ENCODE measurements around the gene DDX27.

DNA sequence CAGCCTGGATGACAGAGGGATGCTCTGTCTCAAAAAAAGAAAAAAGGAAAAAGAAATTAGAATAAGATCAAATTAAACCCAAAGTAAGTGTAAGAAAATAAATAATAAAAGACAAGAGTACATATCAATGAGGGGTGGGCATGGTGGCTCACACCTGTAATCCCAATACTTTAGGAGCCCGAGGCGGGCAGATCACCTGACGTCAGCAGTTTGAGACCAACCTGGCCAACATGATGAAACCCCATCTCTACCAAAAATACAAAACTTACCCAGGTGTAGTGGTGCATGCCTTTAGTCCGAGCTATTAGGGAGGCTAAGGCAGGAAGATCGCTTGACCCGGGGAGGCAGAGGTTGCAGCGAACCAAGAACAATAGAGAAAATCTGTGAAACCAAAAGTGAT is 16.2 kb upstream of the DDX27 start:
- TF ChIP-seq PTBP1 (IDR thresholded peaks at IDR 0.05; ENCODE audit: low read depth, low read length) (no peak), EZH2 (IDR thresholded peaks at IDR 0.05; ENCODE audit: borderline replicate concordance, low read depth, low read length) (no peak), ZNF146 (CRISPR knock-in tag; IDR thresholded peaks at IDR 0.05; ENCODE audit: unreplicated experiment) (no peak), POLR2A (conservative IDR thresholded peaks at IDR 0.05) (no peak), NBN (IDR thresholded peaks at IDR 0.05; ENCODE audit: low read depth) (no peak), TBP (optimal IDR thresholded peaks at IDR 0.05; ENCODE audit: low read depth, low read length) (no peak), KAT7 (CRISPR knock-in tag; IDR thresholded peaks at IDR 0.05; ENCODE audit: borderline replicate concordance) (no peak), ZNF699 (CRISPR knock-in tag; IDR thresholded peaks at IDR 0.05; ENCODE audit: insufficient replicate concordance) (no peak), HNRNPL (IDR thresholded peaks at IDR 0.05; ENCODE audit: low read depth, low read length) (no peak), HMGN3 (IDR thresholded peaks at IDR 0.05; ENCODE audit: borderline replicate concordance, extremely low read depth, insufficient read length, low read depth, low read length) (no peak), EGR1 (conservative IDR thresholded peaks at IDR 0.05) (no peak), MAFK (IDR thresholded peaks at IDR 0.05; ENCODE audit: low read length) (peak; percentile 28; the same call in 1 of the 2 replicates), YY1 (IDR thresholded peaks at IDR 0.05; ENCODE audit: borderline replicate concordance in 1 of 3, control insufficient read depth in 1 of 3, extremely low read depth in 1 of 3, insufficient read depth in 3 of 3, insufficient read length in 1 of 3, insufficient replicate concordance in 2 of 3, low read depth in 1 of 3, low read length in 2 of 3) (no peak)
- TF ChIP-seq, protein P1, sequence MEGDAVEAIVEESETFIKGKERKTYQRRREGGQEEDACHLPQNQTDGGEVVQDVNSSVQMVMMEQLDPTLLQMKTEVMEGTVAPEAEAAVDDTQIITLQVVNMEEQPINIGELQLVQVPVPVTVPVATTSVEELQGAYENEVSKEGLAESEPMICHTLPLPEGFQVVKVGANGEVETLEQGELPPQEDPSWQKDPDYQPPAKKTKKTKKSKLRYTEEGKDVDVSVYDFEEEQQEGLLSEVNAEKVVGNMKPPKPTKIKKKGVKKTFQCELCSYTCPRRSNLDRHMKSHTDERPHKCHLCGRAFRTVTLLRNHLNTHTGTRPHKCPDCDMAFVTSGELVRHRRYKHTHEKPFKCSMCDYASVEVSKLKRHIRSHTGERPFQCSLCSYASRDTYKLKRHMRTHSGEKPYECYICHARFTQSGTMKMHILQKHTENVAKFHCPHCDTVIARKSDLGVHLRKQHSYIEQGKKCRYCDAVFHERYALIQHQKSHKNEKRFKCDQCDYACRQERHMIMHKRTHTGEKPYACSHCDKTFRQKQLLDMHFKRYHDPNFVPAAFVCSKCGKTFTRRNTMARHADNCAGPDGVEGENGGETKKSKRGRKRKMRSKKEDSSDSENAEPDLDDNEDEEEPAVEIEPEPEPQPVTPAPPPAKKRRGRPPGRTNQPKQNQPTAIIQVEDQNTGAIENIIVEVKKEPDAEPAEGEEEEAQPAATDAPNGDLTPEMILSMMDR (IDR thresholded peaks at IDR 0.05 in 2 of 3, conservative IDR thresholded peaks at IDR 0.05 in 1 of 3; ENCODE audit: insufficient read depth in 2 of 3, low read depth in 1 of 3, low read length in 3 of 3) = no peak
